ENCODE measurements around the gene PAK5.

PAK5 gene

DNA sequence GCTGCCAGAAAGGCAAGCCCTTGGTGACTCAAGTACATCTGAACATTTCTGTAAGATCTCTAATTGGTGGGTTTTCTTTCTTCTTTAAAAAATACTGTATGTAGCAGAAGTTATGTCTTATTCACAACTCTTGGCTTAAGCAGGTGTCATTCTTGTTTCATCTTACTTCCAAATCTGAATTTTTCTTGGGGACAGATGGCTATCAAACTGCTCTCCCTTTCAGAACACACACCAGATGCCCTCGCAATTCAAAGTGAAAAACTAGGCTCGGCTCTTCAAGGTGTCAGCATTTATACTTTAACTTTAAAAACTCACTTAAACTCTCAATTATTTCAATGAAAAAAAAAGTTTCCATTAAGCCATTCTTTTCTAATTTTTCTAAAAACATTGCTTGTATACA is 49.7 kb downstream of the PAK5 start:
- DNase-seq (ENCODE audit: low read depth, low spot score): no peak

DNA sequence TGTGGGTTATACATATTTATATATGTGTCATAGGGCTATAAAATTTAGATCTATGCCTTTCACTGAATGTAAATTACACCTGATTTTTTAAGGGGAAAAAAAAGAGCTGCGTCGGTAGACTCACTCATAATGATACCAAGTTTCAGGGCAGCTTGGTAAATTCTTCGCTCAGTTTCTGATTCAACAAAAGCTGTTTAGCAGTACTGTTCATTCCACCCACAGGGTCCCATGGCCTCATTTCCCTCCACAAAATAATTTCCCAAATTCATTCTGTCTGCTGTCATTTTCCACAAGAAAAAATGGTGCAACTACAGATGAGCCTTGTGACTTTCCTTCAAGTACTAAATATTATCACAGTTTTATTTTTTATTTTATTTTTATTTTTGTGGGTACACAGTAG is 63.7 kb downstream of the PAK5 start:
- no peak for DNase-seq (ENCODE audit: low read depth, low spot score)

GRCh38 chr20:9769954-9770353 is 68.9 kb downstream of the PAK5 start:
- no peak for DNase-seq (ENCODE audit: low read depth, low spot score)

GRCh38 chr20:9761476-9761875 is 77.4 kb downstream of the PAK5 start:
- DNase-seq (ENCODE audit: low read depth, low spot score): no peak

DNA sequence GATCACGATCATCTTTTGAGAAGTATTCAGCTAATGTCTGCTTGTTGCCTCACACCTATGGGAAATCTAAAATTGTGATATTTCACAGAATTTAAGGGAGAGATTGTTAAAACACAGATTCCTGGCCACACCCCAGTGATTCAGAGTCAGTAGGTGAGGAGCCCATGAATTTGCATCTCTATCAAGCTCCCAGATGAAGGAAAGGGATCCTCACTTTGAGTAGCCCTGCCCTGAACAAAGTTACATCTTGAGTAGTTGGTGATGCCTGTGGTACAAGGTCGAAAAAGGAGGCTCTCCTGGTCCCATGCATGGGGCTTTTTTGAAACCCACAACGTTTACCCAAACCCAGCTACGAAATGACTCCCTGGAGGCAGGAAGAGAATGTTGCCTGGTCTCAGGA is 79.5 kb downstream of the PAK5 start:
- no peak for DNase-seq (ENCODE audit: low read depth, low spot score)

DNA sequence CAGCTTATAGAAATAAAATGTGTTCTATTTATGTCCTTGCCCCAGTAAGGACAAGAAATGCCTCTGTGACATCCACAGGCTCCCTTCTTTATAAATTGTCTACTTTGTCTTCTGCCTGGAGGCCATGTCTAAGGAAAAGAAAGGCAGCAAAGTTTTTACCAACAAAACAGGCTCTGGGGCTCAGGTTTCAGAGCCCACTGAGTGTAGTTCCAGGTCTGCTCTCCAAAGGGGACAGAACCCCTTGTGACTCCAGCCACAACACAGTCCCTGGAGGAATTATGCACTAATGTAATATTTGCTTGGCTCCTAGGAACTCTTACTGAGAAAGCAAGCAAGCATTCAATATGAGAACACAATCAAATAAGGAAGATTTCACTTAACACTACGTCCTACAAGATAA is 80.1 kb downstream of the PAK5 start:
- DNase-seq (ENCODE audit: low read depth, low spot score): no peak

DNA sequence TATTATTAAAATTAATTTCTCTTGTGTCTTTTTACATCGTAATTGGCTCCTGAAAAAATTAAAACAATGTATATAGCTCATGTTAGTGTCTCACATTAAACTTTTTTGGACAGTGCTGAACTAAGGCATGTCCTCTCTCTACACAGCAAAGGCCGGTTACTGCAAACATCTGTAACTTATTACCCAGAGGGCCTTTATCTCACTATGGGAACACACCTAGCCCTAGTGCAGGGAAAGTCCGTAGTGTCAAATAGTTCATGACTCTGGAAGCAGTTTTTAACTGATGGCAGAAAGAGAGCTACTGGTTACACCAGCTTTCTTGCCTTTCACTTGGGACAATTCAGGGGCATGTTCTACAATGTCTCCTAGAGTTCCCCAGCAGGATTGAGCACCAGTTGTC is 82.2 kb downstream of the PAK5 start:
- no peak for DNase-seq (ENCODE audit: low read depth, low spot score)

DNA sequence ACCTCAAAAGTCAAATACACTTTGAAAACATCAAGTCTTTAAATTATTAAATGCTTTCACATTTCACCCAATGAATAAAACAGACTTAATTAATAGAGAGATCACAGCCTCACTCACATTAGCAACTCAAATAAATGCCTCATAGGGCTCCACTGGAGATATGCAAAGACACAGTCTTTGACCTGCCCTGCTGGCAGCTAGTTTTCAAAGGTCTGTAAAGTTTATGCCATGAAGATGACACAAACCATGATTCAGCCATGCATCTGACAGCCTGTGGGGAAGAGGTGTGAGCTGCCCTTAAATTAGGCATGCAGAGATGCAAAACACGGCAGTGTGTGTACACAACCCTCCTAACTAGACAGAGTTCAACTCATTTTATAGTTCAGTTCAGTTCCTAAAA is 83.6 kb downstream of the PAK5 start:
- DNase-seq (ENCODE audit: low read depth, low spot score): no peak

GRCh38 chr20:9744551-9744950 is 94.3 kb downstream of the PAK5 start:
- no peak for DNase-seq (ENCODE audit: low read depth, low spot score)

DNA sequence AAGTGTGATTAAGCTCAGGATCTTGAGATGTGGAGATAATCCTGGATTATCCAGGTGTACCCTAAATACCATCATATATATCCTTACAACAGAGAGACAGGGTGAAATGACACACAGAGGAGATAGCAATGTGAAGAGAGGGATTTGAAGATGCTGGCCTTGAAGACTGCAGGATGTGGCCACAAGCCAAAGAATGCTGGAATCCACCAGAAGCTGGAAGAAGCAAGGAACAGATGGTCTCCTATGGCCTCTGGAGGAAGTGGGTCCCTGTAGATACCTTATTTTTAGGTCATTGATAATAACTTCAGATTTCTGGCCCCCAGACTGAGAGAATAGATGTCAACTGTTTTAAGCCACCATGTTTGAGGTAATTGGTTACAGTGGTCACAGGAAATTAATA is 95.0 kb downstream of the PAK5 start:
- DNase-seq (ENCODE audit: low read depth, low spot score): no peak

- no peak for DNase-seq (ENCODE audit: low read depth, low spot score)
These were observed 96.1 kb downstream of the PAK5 start for GRCh38 chr20:9742821-9743220.

DNA sequence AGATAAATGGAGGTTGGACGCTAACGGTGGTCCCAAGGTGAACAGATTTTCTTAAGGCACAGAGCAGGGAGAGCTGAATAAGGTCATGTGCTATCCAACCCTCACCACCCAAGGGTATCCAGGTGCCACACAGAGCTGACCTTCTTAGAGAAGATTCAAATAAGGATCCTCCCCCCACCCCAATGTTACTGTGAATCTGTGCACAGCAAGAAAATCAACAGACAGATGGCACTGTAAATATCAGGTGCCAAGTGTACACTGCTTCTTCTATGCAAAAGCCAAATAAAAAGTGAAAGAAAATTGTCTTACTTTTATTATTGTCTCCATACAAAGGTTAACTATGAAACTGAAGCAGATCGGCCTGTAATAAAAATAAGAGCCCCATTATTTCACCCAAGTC is 96.9 kb downstream of the PAK5 start:
- DNase-seq (ENCODE audit: low read depth, low spot score): no peak

- DNase-seq (ENCODE audit: low read depth, low spot score): no peak
These were observed 98.4 kb downstream of the PAK5 start for GRCh38 chr20:9740486-9740885.

DNA sequence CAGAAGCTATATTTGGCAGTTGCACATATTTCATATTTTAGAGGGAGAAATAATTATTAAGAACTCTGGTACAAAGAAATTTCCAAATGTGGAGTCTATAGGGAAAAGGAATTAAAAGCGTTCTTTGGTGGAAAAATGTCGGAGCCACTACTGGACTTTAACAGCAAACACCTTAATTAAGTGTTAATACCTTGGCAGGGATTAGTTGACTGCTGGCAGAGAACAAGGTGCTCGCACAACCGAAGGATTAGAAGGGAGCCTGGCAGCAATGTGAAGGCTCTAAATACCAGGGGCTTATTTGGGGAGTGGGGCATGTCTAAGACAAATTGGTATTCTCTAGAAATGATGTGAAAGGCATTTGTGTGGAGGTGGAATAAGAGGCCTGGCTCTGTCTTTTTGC is 98.9 kb downstream of the PAK5 start:
- no peak for DNase-seq (ENCODE audit: low read depth, low spot score)

- no peak for DNase-seq (ENCODE audit: low read depth, low spot score)
These were observed 102.5 kb downstream of the PAK5 start for GRCh38 chr20:9736373-9736772.

DNA sequence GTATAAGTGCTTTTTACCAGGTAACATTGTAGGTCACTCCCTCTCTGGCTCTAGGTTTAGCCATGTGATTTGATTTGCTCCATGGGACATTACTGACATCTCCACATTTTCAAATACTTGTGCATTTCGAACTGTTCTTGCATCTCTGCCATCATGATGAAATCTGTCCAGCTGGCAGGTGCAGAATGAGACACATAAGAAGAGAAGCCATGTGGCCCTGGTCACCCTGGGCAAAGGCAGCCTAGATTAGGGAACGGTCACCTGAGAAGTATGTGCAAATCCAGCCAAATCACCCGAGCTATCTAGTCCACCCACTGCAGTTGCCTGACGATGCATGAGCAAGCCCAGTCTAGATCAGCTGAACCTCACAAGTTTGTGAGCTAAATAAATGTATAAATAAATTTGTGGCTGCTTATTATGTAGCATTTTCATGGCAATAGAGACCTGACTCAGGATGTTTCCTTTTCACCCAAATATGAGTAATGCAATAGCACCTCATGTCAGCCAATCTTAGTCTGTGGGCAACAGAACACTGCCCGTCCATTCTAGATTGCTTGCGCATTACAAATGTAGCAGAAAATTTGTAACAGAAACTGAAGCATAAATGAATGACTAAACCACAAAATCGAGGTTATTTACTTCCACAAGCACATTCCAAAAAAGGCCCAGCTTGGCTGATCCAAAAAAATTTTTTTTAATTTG is 115.2 kb downstream of the PAK5 start:
- DNase-seq (ENCODE audit: low read depth, low spot score): no peak

DNA sequence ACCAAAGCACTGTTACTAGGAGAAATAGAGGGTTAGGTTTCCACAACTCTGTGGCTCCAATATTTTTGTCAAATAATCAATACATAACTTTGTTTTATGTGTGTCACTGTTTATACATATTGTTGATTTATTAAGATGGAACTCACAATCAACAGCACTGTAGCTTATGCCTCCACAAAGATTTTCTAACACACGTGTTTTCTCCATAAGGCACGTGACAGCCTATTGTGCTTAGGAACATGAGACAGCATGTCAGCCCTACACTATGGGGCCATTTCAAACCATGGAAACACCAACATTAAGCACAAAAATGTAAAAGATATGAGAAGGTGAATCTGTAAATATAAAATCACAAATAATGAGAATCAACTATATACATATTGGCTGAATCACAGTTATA is 127.0 kb downstream of the PAK5 start:
- DNase-seq (ENCODE audit: low read depth, low spot score): no peak

- DNase-seq (ENCODE audit: low read depth, low spot score): no peak
These were observed 128.2 kb downstream of the PAK5 start for GRCh38 chr20:9710685-9711084.

GRCh38 chr20:9705722-9706476 is 133.0 kb downstream of the PAK5 start:
- no peak for DNase-seq (ENCODE audit: low read depth, low spot score)

DNA sequence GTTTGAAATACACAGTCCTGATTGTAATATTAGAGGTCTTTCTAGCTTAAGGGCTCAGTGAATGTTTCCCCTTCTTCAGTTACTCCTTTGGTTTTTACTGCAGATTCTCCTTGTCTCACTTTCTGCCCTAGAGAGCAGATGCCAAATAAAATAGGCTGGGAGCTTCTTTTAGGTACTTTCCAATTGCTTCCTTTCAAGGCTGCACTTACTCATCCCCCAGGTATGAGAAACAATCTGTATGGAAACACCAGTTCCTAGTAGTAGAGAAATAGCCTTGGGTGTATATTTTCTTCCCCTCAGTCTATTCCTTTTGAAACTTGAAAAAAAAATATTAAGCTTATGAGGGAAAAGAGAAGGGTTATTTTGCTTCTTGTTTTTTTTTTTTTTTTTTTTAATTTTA is 139.7 kb downstream of the PAK5 start:
- no peak for DNase-seq (ENCODE audit: low read depth, low spot score)

DNA sequence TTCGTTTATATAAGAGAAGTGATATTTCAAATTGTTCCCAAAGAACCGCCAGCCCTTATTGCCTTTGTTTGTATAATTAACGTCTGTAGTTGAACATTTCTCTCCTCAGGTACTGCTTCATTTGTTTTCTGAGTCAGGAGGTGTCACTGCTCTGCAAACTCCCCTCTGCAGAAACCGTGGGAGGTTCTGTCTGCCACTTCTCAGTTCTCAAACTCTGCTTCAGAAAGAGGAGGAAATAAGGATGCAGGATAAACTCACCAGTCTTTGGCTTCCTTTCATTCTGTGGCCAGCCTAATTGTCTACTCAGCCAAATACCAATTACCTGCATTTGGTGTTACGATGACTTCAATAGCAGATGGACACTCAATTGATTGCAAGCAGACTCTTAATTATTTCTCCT is 149.8 kb downstream of the PAK5 start:
- no peak for DNase-seq (ENCODE audit: low read depth, low spot score)

DNA sequence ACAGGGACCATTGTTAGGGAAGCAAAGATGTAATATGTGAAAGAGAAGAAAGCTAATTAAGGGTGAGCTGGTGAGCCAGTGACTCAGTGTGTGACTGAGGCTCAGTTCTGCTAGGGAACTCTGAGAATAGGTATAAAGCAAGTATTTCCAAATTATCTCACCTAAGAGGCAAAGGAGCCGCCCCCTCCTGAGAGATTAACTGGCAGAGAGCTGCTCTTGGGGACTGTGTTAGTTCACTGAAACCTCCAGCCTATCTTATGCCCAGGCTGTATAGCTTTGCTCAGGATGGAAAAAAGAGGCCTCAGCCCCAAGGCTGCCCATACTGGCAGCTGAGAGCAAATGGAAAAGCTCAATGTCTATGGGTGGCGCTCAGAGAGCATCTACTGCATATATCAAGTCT is 152.0 kb downstream of the PAK5 start:
- no peak for DNase-seq (ENCODE audit: low read depth, low spot score)

- DNase-seq (ENCODE audit: low read depth, low spot score): no peak
These were observed 152.4 kb downstream of the PAK5 start for GRCh38 chr20:9686455-9686854.

DNA sequence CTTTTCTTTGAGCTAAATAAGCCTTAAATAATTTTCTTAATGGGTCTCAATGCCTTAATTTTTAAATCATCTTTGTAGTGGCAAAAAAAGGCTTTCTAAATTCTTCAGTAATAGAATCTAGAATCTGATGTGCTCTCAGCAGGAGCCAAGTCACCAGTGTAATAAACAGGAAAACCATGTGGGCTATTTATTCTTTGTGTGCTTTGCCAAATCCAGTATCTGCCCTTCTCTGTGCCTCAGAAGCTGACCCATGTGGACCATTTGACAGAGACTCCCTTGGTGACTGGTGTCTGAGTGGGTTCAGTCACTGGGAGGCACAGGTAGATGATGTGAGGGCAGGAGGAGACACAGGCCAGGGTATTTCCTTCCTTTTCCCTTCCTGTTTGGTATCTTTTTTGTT is 152.9 kb downstream of the PAK5 start:
- DNase-seq (ENCODE audit: low read depth, low spot score): no peak
